HL-60/S4 (cell line): ENCODE data around the gene LOC128125822.

Experiments
- in situ Hi-C: fragments of 300-500 bp; cut with MboI; formaldehyde crosslinking; loops from 2 replicates; pipeline ENCODE4 v1.14.3; 2022; ENCODE audit warnings: low sequenced_read_pairs

The LOC128125822 gene

DNA sequence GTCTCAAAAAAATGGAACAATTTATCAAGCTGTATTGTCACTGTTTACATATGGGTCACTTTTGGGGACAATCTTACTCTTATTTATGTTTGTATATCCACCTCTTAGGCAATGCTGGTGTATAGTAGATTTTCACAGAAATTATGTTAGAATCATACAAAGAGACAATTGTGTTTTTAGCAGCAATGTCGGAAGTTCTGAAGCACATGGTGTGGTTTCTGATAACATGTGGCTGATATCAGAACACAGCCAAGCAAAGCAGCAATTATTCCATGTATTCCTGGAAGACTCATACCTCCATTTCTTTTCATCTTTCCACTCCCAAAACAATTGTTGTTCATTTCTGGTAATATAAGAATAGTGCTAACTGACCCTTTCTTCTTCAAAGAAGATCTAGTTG, 17.5 kb upstream of the LOC128125822 start:
- in situ Hi-C loops = loop anchor here (25.0 kb wide), 1 partner anchor 192 kb away; no protein-coding TSS in a partner anchor

DNA sequence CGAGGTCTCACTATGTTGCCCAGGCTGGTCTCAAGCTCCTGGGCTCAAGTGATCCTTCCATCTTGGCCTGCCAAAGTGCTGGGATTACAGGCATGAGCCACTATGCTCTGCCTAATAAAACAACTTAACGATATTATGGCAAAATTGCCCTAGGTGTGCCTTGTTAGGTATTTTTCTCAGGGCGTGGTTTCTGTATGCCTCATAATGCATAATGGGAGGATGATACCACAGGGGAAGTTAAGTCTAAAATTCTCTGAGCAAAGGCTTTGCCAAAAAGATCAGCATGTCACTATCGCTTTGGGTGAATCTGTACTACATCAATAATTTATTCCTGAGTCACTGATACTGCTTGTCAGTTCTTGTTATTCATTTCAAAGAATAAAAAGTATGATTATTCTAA, 15.9 kb upstream of the LOC128125822 start:
- in situ Hi-C loops = loop anchor here (25.0 kb wide), 1 partner anchor 194 kb away; no protein-coding TSS in a partner anchor

DNA sequence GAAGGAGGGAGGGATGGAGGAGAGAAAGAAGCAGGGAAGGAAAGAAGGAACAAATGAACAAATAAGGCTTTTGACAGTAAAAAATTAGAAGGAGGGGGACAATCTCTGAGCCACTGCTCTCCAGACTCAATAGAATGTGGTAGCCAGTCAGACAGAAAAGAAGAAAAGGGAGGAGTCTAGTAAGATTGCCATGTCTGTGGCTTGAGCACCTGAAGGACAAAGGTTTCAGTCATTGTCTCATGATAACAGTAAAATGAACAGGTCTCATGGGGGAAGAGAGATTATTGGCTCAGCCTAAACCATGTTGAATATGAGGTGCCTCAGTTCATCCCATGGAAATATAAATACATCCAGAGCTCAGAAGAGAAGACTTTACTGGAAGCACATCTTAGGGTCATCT, 14.0 kb upstream of the LOC128125822 start:
- in situ Hi-C loops = loop anchor here (25.0 kb wide), 1 partner anchor 196 kb away; no protein-coding TSS in a partner anchor

DNA sequence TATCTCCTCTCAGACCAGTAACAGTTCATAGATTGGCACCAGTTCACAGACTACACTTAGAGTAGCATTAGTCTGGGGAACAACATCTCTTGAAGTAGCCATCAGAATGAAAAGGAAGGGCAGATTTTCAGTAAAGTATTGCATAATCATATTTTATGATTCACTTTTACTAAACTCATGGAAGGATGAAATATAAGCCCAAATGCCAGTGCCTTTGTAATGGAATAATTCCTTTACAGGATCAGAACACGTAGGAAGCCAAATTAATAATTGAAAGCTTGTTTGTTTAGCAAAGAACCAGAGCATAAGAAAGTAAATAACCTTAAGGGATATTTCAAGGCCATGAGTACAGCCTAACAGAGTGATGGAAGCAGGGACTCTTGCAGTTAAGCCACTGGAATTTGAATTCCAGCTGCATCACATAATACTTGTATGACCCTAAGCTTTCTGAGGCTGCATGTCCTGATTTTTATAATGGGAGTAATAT, 11.4 kb upstream of the LOC128125822 start:
- in situ Hi-C loops = loop anchor here (25.0 kb wide), 1 partner anchor 199 kb away; no protein-coding TSS in a partner anchor

DNA sequence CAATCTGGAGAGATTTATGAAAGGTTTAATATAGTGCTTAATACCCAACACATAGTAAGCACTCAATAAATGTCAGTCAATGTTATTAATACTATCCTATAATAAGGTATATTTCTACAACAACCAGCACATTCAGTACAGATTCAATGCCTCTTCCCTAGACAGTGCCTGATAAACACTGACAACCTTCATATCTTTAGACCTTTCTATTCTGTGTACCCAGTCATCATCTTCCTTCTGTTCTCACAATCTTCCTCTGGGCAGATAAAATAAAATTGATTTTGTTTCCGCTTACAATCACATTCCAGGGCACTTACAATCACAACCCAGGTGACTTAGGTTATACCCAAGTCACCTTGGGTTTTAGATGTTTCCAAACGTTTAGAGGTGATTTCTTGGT, 11.0 kb upstream of the LOC128125822 start:
- in situ Hi-C loops = loop anchor here (25.0 kb wide), 1 partner anchor 199 kb away; no protein-coding TSS in a partner anchor

DNA sequence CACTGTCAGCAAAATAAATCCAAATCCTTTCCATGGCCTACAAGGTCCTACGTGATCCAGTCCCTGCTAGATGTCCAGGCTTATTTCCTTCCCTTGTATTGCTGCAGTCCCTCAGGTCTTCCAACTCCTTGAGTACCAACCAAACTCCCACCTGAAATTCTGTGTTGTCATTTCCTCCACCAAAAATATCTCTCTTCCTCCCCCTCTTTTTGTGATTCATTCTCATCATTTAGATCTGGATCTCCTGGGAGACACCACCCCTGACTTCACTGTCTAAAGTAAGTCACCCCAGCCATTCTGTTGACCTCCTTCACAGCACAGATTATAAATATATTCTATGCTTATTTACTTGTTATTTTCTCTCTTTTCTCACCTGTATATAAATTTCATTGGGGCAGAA, 9.0 kb upstream of the LOC128125822 start:
- in situ Hi-C loops = loop anchor here (25.0 kb wide), 1 partner anchor 201 kb away; no protein-coding TSS in a partner anchor

DNA sequence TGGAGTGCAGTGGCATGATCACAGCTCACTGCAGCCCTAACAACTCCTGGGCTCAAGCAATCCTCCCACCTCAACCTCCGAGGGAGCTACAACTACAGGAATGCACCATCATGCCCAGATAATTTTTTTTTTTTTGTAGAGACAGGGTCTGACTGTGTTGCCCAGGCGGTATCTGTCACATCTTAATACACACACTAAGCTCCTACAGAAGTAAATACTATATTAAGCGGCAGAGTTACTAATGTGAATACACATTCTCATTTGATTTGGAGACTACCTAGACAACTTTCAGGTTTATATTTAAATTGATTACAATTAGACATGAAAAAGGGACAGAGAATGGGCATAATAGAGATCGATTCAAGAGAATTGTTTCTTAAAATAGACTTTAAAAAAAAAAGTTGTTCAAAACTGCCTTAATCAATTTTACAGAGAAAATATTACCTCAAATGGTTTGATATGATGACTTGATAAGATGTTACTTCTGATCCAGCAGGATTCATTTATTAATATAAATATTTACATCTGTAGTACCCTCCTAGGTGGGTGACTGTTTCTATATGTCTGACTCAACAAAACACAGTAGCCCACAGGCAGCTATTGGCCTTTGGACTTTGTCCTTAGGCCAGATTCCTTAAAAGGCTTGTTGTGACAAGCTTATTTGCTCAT, 7.1 kb upstream of the LOC128125822 start:
- in situ Hi-C loops = loop anchor here (25.0 kb wide), 1 partner anchor 203 kb away; no protein-coding TSS in a partner anchor

DNA sequence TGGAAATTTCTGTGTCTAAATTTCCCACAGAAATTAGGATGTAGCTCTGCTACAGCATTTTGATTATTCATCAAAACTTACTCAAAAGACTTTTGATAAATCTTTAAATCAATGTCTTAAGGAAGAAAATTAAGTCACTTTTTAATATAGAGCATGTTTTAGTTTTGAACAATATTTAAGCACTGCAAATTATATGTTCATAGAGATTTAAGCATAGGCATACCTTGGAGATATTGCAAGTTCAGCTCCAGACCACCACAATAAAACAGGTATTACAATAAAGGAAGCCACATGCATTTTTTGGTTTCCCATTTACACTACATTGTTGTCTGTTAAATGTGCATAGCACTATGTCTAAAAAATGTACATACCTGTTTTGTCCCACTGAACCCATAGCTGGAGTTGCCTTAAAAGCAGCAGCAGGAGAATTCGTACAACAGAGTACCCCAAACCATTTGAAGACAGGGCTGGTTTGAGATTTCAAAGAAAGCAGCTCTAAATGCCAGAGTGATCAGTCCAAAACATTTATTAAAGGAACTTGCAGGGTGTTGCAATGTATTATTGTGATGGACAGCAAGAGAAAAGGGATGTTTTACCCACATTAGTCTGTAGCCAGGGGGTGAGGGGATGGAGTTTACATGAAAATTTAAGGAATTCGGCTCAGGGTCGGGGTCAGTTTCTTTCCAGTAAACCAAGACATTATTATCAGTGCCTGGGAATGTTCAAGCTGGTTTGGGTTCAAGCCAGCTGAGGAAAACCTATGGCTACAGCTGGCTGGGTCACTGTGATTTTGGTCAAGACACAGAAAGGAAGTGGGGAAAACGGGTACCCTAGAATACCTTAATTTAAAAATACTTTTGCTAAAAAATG, 6.3 kb upstream of the LOC128125822 start:
- in situ Hi-C loops = loop anchor here (25.0 kb wide), 1 partner anchor 204 kb away; no protein-coding TSS in a partner anchor

DNA sequence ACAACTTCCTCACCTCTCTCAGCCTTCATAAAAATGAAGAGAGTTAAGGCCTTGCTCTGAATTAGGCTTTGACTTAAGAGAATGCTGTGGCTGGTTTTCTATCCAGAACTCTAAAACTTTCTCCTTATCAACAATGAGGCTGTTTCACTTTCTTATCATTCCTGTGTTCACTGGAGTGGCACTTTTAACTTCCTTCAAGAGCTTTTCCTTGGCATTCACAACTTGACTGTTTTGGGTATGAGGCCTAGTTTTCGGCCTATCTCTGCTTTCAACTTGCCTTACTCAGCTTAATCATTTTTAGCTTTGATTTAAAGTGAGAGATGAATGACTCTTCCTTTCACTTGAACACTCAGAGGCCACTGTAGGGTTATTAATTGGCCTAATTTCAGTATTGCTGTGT, 4.3 kb upstream of the LOC128125822 start:
- in situ Hi-C loops = loop anchor here (25.0 kb wide), 1 partner anchor 206 kb away; no protein-coding TSS in a partner anchor

DNA sequence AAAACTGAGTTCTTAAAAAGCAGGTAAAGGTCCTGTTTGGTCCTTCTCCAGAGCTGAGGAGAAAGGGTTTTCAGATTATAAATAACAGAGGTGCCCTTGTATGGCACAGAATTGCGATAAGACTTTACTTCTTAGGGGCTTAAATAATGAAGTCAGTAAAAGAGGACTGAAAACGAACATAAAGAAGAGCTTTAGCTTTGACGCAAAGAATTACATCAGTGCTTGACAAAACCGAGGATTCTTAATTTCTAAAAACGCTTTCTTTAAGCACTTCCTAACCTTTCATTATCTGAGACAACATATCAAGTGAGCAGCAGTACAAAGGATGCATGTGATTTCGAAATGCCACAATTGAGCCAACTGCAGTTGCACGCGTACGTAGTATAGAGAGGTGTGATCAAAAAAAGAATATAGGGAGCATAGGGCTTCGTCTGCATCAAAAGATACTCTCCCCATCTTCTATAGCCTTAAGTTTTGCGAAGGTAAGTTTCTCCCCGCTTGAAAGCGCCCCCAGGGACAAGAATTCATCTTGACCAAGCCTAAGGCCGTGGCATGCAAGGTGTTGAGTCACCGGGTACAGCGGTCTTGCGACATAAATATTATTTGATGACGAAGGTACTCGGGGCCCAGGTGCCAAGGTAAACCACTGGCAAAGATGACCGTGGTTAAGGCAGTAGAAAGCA, 778 bp upstream of the LOC128125822 start:
- in situ Hi-C loops = loop anchor here (25.0 kb wide), 1 partner anchor 209 kb away; no protein-coding TSS in a partner anchor

DNA sequence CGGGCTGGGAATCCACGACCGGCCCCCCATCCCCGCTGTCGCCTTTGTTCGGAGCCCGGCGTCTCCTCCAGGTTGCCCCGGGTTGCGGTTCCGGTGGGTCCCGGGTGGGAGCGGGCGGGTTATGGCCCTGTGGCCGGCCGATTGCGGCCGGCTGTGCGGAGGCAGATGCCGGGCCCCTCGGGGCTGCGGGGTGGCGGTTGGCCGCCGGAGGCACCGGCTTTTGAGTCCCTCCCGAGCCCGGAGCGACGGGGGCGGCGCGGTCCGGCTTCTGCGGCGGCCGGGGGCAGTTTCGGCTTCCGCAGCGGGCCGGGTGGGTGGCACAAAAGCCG, 431 bp downstream of the LOC128125822 start:
- in situ Hi-C loops = loop anchor here (25.0 kb wide), 1 partner anchor 210 kb away; no protein-coding TSS in a partner anchor

DNA sequence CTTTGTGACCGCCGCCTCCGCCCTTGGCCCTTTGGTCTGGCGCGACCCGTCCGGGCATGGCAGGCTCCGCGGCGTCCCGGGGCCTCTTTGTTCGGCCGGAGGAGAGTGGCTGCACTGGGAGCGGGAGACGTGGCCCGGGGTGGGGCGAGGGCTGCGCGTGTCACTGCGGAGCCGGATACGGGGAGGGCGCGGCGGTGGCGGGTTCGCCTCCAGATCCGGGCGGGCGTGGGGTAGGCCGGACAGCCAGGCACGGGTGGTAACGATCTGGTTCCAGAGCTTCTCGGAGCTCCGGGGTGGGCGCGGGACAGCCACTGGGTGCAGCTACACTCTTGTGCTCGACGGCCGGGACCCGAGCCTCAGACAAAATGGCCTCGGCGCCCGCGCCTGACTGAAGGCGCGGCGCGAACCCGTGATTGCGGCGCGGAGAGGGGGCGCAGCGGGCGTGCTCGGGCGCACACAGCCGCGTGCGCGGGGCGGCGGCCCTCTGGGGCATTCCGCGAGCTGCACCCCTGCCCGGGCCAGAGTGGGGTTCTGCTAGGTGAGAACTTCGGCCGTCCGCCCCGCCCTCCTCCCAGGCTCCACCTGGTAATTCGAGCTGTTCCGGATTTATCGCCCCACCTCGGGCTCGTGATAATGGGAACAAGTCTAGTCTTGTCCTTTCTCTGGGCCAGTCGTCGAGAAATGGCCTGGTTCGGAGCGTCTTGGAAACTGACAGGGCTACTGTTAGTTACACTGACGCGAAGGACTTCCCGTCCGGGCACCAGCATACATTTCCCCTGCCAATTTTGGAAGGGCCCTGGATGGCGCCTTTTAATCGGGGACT, 1.0 kb downstream of the LOC128125822 start:
- in situ Hi-C loops = loop anchor here (25.0 kb wide), 1 partner anchor 211 kb away; no protein-coding TSS in a partner anchor

DNA sequence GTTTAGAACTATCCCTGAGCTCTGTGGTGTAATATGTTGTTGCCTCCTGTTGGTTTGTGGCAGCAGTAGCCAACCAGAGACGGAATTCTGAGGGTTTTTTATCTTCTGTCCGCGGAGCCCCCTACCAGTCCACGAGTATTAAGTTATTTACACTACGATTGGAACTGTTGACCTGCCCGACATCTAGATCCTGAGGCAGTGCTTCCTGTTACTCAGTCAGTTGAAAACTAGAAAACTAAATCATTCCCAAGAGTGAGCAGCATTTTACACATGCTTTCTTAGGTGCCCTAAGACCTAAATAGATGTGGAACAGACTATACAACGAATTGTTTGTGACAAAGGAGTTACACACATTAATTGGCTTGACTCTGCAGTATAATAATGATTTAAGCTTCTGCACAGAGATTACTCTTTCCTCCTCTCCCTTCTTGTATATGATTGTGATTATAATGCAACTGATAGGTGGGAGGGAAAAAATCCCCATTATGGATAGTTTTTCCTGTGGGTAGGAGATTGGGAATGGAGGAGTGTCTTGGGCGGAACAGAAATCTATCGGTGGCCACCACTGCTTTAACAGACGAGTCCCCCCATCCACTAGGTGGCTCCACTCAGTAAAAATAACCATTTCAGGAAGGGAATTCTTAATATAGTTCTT, 1.7 kb downstream of the LOC128125822 start:
- in situ Hi-C loops = loop anchor here (25.0 kb wide), 1 partner anchor 212 kb away; no protein-coding TSS in a partner anchor

DNA sequence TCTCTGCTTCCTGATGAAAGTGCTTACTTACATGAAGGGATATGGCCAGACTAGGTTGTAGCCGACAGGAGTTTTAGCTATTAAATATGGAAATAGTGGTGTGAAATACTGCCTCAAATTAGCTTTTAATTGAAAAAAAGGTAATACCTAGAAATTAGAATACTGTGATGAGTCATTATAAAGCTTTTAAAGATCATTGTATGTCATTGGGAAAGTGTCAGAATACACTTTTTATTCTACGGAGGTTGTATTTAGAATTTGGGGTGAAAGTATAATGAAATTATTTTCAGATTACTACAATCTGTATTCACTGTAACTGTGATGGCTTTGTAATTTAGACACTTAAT, 2.2 kb downstream of the LOC128125822 start:
- in situ Hi-C loops = loop anchor here (25.0 kb wide), 1 partner anchor 212 kb away; no protein-coding TSS in a partner anchor

DNA sequence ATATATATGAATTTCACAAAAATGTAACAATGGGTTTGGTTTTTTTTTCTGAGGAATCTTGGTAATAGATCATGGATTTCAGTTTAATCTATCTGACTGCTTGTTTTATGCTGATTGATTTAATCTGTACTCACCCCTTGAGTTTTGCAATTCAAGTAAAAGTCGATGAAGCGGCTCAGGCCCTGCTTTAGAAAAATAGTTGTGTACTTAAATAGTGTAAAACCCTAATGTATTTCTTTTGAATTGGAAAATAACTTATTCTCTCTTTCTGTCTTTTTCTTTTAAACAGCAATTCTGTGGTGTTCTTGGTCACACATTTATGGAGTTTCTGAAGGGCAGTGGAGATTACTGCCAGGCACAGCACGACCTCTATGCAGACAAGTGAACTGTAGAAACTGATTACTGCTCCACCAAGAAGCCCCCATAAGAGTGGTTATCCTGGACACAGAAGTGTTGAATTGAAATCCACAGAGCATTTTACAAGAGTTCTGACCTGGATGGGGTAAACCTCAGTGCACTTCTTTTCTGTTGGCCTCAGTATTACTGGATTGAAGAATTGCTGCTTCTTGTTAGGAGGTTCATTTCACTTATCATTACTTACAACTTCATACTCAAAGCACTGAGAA, 4.0 kb downstream of the LOC128125822 start:
- in situ Hi-C loops = loop anchor here (25.0 kb wide), 1 partner anchor 186 kb away; no protein-coding TSS in a partner anchor

DNA sequence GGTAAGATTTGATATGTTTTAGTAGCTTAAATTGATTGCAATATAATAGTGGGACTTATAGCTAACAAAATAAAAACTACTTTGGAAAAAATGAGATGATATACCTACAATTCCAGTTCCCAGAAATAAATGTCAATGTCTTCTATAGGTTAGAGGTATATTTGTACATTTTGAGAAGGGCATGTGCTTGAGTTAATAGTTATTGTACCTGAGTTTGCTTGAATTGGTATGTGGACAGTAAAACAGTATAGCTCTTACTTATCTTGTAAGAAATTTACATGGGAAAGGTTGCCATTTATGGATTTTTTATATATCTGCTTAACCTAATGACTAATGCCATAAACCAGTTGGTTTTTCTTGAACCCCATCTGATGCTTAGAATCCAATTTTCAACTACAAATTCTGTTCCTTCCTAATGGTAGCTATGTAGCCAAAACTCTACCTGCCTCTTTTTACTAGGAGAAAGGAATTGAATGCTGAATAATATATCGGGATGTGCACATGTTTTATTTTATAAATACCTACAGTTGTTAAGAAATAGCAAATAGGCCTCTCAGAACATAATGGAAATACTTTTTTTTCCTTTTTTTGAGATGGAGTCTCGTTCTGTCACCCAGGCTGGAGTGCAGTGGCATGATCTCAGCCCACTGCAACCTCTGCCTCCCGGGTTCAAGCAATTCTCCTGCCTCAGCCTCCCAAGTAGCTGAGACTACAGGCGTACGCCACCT, 4.9 kb downstream of the LOC128125822 start:
- in situ Hi-C loops = loop anchor here (25.0 kb wide), 1 partner anchor 185 kb away; no protein-coding TSS in a partner anchor

DNA sequence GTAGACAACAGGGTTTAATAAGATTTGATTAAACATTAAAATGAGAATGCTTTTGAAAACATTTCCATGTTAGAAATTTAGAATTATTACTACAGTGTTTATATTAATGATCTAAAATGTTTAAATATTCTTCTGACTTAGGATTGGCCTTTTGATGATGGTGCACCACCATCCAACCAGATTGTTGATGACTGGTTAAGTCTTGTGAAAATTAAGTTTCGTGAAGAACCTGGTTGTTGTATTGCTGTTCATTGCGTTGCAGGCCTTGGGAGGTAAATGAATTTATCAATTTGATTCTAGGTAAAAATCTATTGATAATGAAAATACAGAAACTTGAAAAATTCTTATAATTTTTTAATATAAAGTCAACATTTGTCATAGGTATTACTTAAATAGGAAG, 6.5 kb downstream of the LOC128125822 start:
- in situ Hi-C loops = loop anchor here (25.0 kb wide), 1 partner anchor 184 kb away; no protein-coding TSS in a partner anchor
